Stimulated activated CD4-positive, alpha-beta T cell treated with anti-CD3 and anti-CD28 coated beads, Interleukin-15, amount 100 ng/mL, for 24 hours (primary cell): ENCODE results near the gene TAL2.

Source experiments
- DNase-seq: peaks from one replicate; pipeline ENCODE4 v3.0.0-alpha.2; 2020

The TAL2 gene

DNA sequence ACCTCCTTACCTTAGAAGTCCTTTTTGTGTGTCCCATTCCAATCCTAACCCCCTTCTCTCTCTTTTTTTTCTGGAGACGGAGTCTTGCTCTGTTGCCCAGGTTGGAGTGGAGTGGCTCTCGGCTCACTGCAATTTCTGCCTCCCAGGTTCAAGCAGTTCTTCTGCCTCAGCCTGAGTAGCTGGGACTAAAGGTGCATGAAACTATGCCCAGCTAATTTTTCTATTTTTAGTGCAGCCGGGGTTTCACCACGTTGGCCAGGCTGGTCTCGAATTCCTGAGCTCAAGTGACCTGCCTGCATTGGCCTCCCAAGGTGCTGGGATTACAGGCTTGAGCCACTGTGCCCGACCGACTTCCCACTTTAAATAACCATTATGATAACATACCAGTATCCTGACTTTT, 49.6 kb downstream of the TAL2 start:
- no peak for DNase-seq

GRCh38 chr9:105712297-105712696, 50.0 kb downstream of the TAL2 start:
- no peak for DNase-seq
